HL-60 (cell line): ENCODE measurements around the gene ADAT3.

Source experiments
- DNase-seq, 2 experiments: peaks; one replicate each; pipeline ENCODE4 v3.0.0-alpha.2; 2010 to 2020; ENCODE audit warnings: low read depth in 1 of 2, low spot score in 1 of 2
- H3K27ac ChIP-seq: fragments of 250-450 bp; sonication (Bioruptor Pico); replicated peaks from 2 replicates; pipeline ENCODE4 v1.5.1; 2020; ENCODE audit warnings: mild to moderate bottlenecking, moderate library complexity
- H3K27me3 ChIP-seq: fragments of 250-450 bp; sonication (Bioruptor Pico); 2 replicates; pipeline ENCODE4 v1.5.1; 2021; ENCODE audit warnings: mild to moderate bottlenecking, moderate library complexity; ENCODE audit not compliant: insufficient read depth, poor library complexity, severe bottlenecking
- H3K4me3 ChIP-seq: replicated peaks from 2 replicates; pipeline ENCODE4 v1.5.1; 2011; ENCODE audit warnings: mild to moderate bottlenecking, control low read depth, low read length; ENCODE audit not compliant: insufficient read depth
- CTCF ChIP-seq: IDR thresholded peaks from one replicate; pipeline ENCODE4 v1.5.1; 2011; ENCODE audit warnings: low read length, control low read depth, inconsistent platforms; ENCODE audit not compliant: insufficient read depth
- GABPA ChIP-seq: IDR thresholded peaks from 2 replicates; pipeline ENCODE4 v1.6.1; 2012; ENCODE audit warnings: low read depth
- POLR2AphosphoS5 ChIP-seq: IDR thresholded peaks from 2 replicates; pipeline ENCODE4 v1.6.1; 2012; ENCODE audit warnings: low read depth
- REST ChIP-seq: IDR thresholded peaks from 2 replicates; pipeline ENCODE4 v1.6.1; 2012; ENCODE audit warnings: low read depth; ENCODE audit not compliant: insufficient replicate concordance
- SPI1 ChIP-seq: IDR thresholded peaks from 2 replicates; pipeline ENCODE4 v1.6.1; 2012; ENCODE audit warnings: low read depth, mild to moderate bottlenecking, borderline replicate concordance

Gene ADAT3

GRCh38 chr19:1857648-1858326, 47.4 kb upstream of the ADAT3 start:
- Histone ChIP-seq H3K4me3 (peak overlapping the region; percentile 41), H3K27ac (peak overlapping the region; percentile 99), H3K27me3 (no peaks in the 10 kb centered on the region)
- peak; percentile 80 to 89 for DNase-seq
- TF ChIP-seq POLR2AphosphoS5 (no peak), SPI1 (peak; percentile 90), CTCF (no peak), REST (no peak), GABPA (no peak)

- no peak overlapping the region; the same call in 1 of the 2 replicates for H3K4me3 ChIP-seq
- peak overlapping the region; percentile 99 for H3K27ac ChIP-seq
- no peak for DNase-seq
- TF ChIP-seq CTCF (no peak), REST (no peak), SPI1 (no peak), GABPA (no peak)
- H3K27me3 ChIP-seq = no peaks in the 10 kb centered on the region
Measured at GRCh38 chr19:1858412-1859081, 46.7 kb upstream of the ADAT3 start.

- Histone ChIP-seq H3K27me3 (no peaks in the 10 kb centered on the region), H3K27ac (peak overlapping the region; percentile 99), H3K4me3 (peak overlapping the region; percentile 90; the same call in 1 of the 2 replicates)
- TF ChIP-seq REST (no peak), POLR2AphosphoS5 (no peak), GABPA (no peak), CTCF (no peak), SPI1 (no peak)
- DNase-seq = no peak
Measured at GRCh38 chr19:1859331-1859781, 45.8 kb upstream of the ADAT3 start.
